Common myeloid progenitor, CD34-positive (primary cell): ENCODE measurements around the gene TUBA3C.

Experiments used
- CTCF ChIA-PET: fragments of 350-600 bp; sonication (Branson Sonifier 250); formaldehyde crosslinking; loops from one replicate; lab custom pipeline; 2021; ENCODE audit warnings: antibody characterized with exemption; lab: Charles Lee
- POLR2A ChIA-PET: fragments of 350-600 bp; sonication (Branson Sonifier 250); formaldehyde crosslinking; loops from one replicate; lab custom pipeline; 2021; ENCODE audit warnings: antibody characterized with exemption; lab: Charles Lee
- DNase-seq, 3 donors: peaks; one replicate each; pipeline versions ENCODE4 v3.0.0 to v3.0.0-alpha.2; 2013
- H3K27ac ChIP-seq, 2 experiments: 1 replicate in 1 of 2; 2 replicates in 1 of 2; pipeline ENCODE4 v1.7.0; 2013; ENCODE audit warnings: inconsistent platforms in 2 of 2, low read length in 2 of 2, mild to moderate bottlenecking in 2 of 2, low read depth in 1 of 2, moderate library complexity in 1 of 2; ENCODE audit not compliant: severe bottlenecking in 2 of 2, insufficient read depth in 1 of 2, poor library complexity in 1 of 2
- H3K27me3 ChIP-seq, 5 experiments: replicated peaks in 2 of 5; 1 replicate in 3 of 5; 2 replicates in 2 of 5; pipeline versions ENCODE4 v1.6.1 to v1.7.0; 2013; ENCODE audit warnings: low read length in 4 of 5, mild to moderate bottlenecking in 2 of 5, moderate library complexity in 2 of 5, inconsistent platforms in 1 of 5; ENCODE audit not compliant: insufficient read depth in 5 of 5, control insufficient read depth in 4 of 5
- H3K36me3 ChIP-seq, 4 experiments: 1 replicate in 2 of 4; 2 replicates in 2 of 4; pipeline versions ENCODE4 v1.6.1 to v1.7.0; 2013; ENCODE audit warnings: low read length in 3 of 4, control low read depth in 1 of 4, mild to moderate bottlenecking in 1 of 4; ENCODE audit not compliant: control insufficient read depth in 4 of 4, insufficient read depth in 4 of 4
- H3K4me1 ChIP-seq, 4 experiments: 1 replicate in 3 of 4; 2 replicates in 1 of 4; pipeline versions ENCODE4 v1.6.1 to v1.7.1; 2013; ENCODE audit warnings: low read length in 3 of 4, mild to moderate bottlenecking in 3 of 4, control low read depth in 1 of 4, inconsistent platforms in 1 of 4, moderate library complexity in 1 of 4; ENCODE audit not compliant: control insufficient read depth in 4 of 4, insufficient read depth in 4 of 4; ENCODE audit errors: control extremely low read depth in 1 of 4
- H3K4me3 ChIP-seq, 7 experiments: 1 replicate in 4 of 7; 2 replicates in 3 of 7; pipeline versions ENCODE4 v1.5.1 to v1.7.0; 2013; ENCODE audit warnings: mild to moderate bottlenecking in 7 of 7, low read length in 6 of 7, moderate library complexity in 6 of 7, inconsistent platforms in 2 of 7, low read depth in 2 of 7, control low read depth in 1 of 7; ENCODE audit not compliant: insufficient read depth in 4 of 7, control insufficient read depth in 1 of 7; ENCODE audit errors: extremely low read depth in 1 of 7
- H3K9me3 ChIP-seq, 5 experiments: 1 replicate in 4 of 5; 2 replicates in 1 of 5; pipeline versions ENCODE4 v1.6.1 to v1.7.1; 2013; ENCODE audit warnings: low read length in 4 of 5, mild to moderate bottlenecking in 2 of 5, inconsistent platforms in 1 of 5, low read depth in 1 of 5, moderate library complexity in 1 of 5; ENCODE audit not compliant: control insufficient read depth in 4 of 5, insufficient read depth in 2 of 5; ENCODE audit errors: control extremely low read depth in 1 of 5
- WGBS: methylation state at CpG from one replicate; pipeline ENCODE4 v1.1.5; 2013; ENCODE audit not compliant: insufficient coverage; 5-methylcytosine and 5-hydroxymethylcytosine counted together

The TUBA3C gene

DNA sequence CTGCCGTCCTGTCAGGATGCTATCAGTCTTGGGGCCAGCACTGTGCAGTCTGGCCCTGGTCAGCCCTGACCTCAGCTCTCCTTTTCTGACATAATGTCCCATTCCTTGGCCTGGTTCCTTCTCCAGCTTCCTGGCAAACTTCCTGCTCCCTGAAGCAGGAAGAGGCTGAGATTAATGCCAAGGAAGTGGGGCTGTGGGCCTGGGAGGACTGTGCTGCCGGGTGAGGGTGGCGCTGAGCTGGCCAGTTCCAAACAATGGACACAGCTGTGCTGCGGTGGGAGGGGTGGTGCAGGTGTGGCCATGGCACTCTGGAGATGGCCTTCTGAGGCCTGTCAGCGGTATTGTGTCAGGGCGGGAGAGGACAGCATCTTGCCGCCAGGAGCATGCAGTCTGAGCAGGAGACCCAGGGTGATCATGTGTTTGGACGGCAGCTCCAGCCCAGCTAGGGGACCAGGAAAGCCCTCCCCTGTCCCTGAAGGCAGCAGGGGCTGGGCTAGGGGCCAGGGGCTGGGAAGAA, 30.9 kb downstream of the TUBA3C start:
- CTCF ChIA-PET = no interaction called here
- H3K27ac ChIP-seq = no peak overlapping the region
- H3K4me3 ChIP-seq = no peak overlapping the region
- H3K9me3 ChIP-seq = peaks cover 0 to 59% (median 9%) of the 10 kb centered on the region in 5 experiments
- peaks cover 0 to 9% (median 3%) of the 10 kb centered on the region in 4 experiments for H3K4me1 ChIP-seq
- 96% methylated on average over 8 of the region's 8 CpGs for WGBS
- DNase-seq = no peak
- POLR2A ChIA-PET = no interaction called here
- H3K27me3 ChIP-seq = no peaks in the 10 kb centered on the region
- no peaks in the 10 kb centered on the region for H3K36me3 ChIP-seq

GRCh38 chr13:19150226-19150625, 31.4 kb downstream of the TUBA3C start:
- H3K4me1 ChIP-seq = peaks cover 0 to 4% (median 1%) of the 10 kb centered on the region in 4 experiments
- no peak overlapping the region for H3K27ac ChIP-seq
- H3K4me3 ChIP-seq = no peak overlapping the region
- no peaks in the 10 kb centered on the region for H3K36me3 ChIP-seq
- CTCF ChIA-PET = no interaction called here
- WGBS = 97% methylated on average over 10 of the region's 10 CpGs
- POLR2A ChIA-PET = no interaction called here
- DNase-seq = no peak
- peaks cover 0 to 54% (median 9%) of the 10 kb centered on the region in 5 experiments for H3K9me3 ChIP-seq
- no peaks in the 10 kb centered on the region for H3K27me3 ChIP-seq

DNA sequence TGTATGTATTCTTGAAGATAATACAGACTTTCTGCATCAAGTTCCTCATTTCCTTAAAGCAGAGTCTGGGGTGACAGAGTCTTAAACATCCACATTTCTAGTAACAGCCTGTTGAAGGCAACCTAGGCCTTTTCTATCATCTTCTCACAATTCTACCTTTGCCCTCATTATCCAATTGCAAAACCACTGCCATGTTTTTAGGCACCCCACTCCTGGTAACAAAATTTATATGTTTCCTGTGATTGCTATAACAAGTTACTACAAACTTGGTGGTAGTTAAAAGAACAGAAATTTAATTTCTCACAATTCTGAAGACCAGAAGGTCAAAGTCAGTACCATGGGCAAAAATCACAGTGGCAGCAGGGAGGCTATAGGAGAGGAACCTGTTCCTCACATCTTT, 33.1 kb downstream of the TUBA3C start:
- CTCF ChIA-PET = no interaction called here
- POLR2A ChIA-PET = no interaction called here

More for the DNA sequence above, 33.1 kb downstream of the TUBA3C start:
- H3K27ac ChIP-seq = no peak overlapping the region
- H3K27me3 ChIP-seq = no peaks in the 10 kb centered on the region
- no peak overlapping the region for H3K4me3 ChIP-seq
- peaks cover 0 to 40% (median 9%) of the 10 kb centered on the region in 5 experiments for H3K9me3 ChIP-seq
- no peaks in the 10 kb centered on the region for H3K36me3 ChIP-seq
- no peak for DNase-seq
- H3K4me1 ChIP-seq = no peaks in the 10 kb centered on the region
